Fibroblast of lung (primary cell): ENCODE measurements around the gene NR2E1. TPM values are rescaled to one million over a fixed set of nuclear protein-coding genes. Genes with fewer than 3 reads are reported as not detected.

Experiments
- DNase-seq, 2 donors: peaks; one replicate each; pipeline versions ENCODE4 v3.0.0 to v3.0.0-alpha.2; 2010; ENCODE audit warnings: low read depth in 2 of 2
- H2AFZ ChIP-seq: 2 replicates; pipeline ENCODE4 v1.5.1; 2012; ENCODE audit warnings: low read length, control low read depth, inconsistent platforms
- H3K27ac ChIP-seq: 2 replicates; pipeline ENCODE4 v1.5.1; 2011; ENCODE audit warnings: low read length, control low read depth; ENCODE audit not compliant: insufficient read depth
- H3K27me3 ChIP-seq: 2 replicates; pipeline ENCODE4 v1.5.1; 2011; ENCODE audit warnings: mild to moderate bottlenecking, low read length; ENCODE audit not compliant: control insufficient read depth, insufficient read depth
- H3K36me3 ChIP-seq: 2 replicates; pipeline ENCODE4 v1.5.1; 2011; ENCODE audit warnings: low read length; ENCODE audit not compliant: control insufficient read depth, insufficient read depth
- H3K4me1 ChIP-seq: 2 replicates; pipeline ENCODE4 v1.5.1; 2011; ENCODE audit warnings: low read length; ENCODE audit not compliant: control insufficient read depth, insufficient read depth; ENCODE audit errors: extremely low read depth
- H3K4me2 ChIP-seq: 2 replicates; pipeline ENCODE4 v1.5.1; 2011; ENCODE audit warnings: low read length, control low read depth; ENCODE audit not compliant: insufficient read depth; ENCODE audit errors: extremely low read depth
- H3K4me3 ChIP-seq, 4 experiments: fragments of 200-600 bp in 1 of 4; sonication (generic) in 1 of 4; replicated peaks in 1 of 4; 2 replicates each; pipeline ENCODE4 v1.5.1; 2011 to 2016; ENCODE audit warnings: low read length in 4 of 4, low read depth in 3 of 4, mild to moderate bottlenecking in 3 of 4, control low read depth in 2 of 4, inconsistent platforms in 1 of 4, mixed read lengths in 1 of 4; ENCODE audit not compliant: insufficient read depth in 1 of 4; ENCODE audit errors: control extremely low read depth in 1 of 4
- H3K79me2 ChIP-seq: 2 replicates; pipeline ENCODE4 v1.5.1; 2012; ENCODE audit warnings: mild to moderate bottlenecking, low read length, inconsistent platforms; ENCODE audit not compliant: control insufficient read depth, insufficient read depth
- H3K9ac ChIP-seq: 2 replicates; pipeline ENCODE4 v1.5.1; 2011; ENCODE audit warnings: mild to moderate bottlenecking, low read length, control low read depth; ENCODE audit not compliant: insufficient read depth
- H3K9me3 ChIP-seq: 2 replicates; pipeline ENCODE4 v1.5.1; 2012; ENCODE audit warnings: low read depth, low read length; ENCODE audit not compliant: control insufficient read depth, insufficient read depth
- H4K20me1 ChIP-seq: 2 replicates; pipeline ENCODE4 v1.5.1; 2011; ENCODE audit warnings: low read length; ENCODE audit not compliant: control insufficient read depth, insufficient read depth; ENCODE audit errors: extremely low read depth
- EZH2 ChIP-seq: IDR thresholded peaks from 2 replicates; pipeline ENCODE4 v1.5.1; 2012; ENCODE audit warnings: low read length, control low read depth, mild to moderate bottlenecking; ENCODE audit errors: missing control alignments
- polyA plus RNA-seq, 2 donors: library from polyadenylated mRNA; depleted of rRNA in 1 of 2; stranded (reverse) in 1 of 2; unstranded in 1 of 2; fragments of >200 nt; gene quantifications; 2 replicates each; pipeline ENCODE4 v1.2.1, GENCODE V29; 2011 to 2012; ENCODE audit warnings: missing spikeins in 1 of 2
- total RNA-seq: library from RNA; depleted of rRNA; stranded (reverse); fragments of >200 nt; gene quantifications from 2 replicates; pipeline ENCODE4 v1.2.1, GENCODE V29; 2014
- TF ChIP-seq, protein P1 (sequence below), 2 donors: IDR thresholded peaks in 1 of 2; conservative IDR thresholded peaks in 1 of 2; 1 replicate in 1 of 2; 2 replicates in 1 of 2; pipeline ENCODE4 v1.5.1; 2011 to 2012; ENCODE audit warnings: low read length in 2 of 2, control low read depth in 1 of 2, inconsistent platforms in 1 of 2, low read depth in 1 of 2, mild to moderate bottlenecking in 1 of 2

Gene NR2E1
- total and polyA plus RNA-seq, 2 donors (not counting 1 experiment from before 2014, with no cell fraction given) = not detected

DNA sequence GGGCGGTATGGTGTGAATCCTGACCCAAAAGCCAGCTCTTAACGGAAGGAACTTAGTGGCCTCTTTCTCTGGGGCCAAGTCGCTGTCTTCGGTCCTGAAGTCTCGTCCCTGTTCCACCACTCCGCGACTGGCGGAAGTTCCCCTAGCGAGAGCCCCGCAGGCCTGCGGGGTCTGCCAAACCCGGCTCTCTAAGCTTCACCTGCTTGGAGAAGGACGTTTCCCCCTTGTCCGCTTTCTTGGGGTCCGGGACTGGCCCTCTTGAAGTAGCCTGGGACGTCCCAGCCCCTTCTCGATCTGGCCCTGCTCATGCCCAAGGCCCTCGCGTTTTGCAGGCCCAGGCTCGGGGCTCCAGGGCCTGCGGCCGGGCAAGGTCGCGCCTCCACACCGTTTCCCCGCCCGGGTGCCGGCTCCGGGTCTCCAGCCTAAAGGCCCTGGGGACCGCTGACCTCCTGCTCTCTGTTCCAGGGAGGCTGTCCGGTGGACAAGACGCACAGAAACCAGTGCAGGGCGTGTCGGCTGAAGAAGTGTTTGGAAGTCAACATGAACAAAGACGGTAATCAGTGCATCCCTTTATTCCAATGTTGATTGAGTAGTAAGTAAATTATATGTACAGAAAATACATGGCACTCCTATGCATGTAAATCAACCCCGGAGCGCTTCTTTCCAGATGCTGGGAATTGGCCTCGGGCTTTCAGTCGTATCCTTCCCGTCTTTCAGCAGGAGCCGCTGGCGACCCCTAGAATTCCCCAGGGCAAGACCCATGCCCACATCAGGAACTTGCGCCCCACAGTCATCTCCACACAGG is 8.8 kb downstream of the NR2E1 start:
- no peaks in the 10 kb centered on the region for H4K20me1 ChIP-seq
- H3K79me2 ChIP-seq = no peaks in the 10 kb centered on the region
- no peak overlapping the region for H3K4me3 ChIP-seq
- H2AFZ ChIP-seq = no peak overlapping the region
- no peak overlapping the region for H3K4me2 ChIP-seq
- H3K36me3 ChIP-seq = no peaks in the 10 kb centered on the region
- no peak overlapping the region for H3K27ac ChIP-seq
- DNase-seq = peak; percentile 23 to 49
- no peaks in the 10 kb centered on the region for H3K9me3 ChIP-seq
- TF ChIP-seq EZH2 = no peak
- TF ChIP-seq, protein P1, sequence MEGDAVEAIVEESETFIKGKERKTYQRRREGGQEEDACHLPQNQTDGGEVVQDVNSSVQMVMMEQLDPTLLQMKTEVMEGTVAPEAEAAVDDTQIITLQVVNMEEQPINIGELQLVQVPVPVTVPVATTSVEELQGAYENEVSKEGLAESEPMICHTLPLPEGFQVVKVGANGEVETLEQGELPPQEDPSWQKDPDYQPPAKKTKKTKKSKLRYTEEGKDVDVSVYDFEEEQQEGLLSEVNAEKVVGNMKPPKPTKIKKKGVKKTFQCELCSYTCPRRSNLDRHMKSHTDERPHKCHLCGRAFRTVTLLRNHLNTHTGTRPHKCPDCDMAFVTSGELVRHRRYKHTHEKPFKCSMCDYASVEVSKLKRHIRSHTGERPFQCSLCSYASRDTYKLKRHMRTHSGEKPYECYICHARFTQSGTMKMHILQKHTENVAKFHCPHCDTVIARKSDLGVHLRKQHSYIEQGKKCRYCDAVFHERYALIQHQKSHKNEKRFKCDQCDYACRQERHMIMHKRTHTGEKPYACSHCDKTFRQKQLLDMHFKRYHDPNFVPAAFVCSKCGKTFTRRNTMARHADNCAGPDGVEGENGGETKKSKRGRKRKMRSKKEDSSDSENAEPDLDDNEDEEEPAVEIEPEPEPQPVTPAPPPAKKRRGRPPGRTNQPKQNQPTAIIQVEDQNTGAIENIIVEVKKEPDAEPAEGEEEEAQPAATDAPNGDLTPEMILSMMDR (conservative IDR thresholded peaks at IDR 0.05 in 1 of 2, IDR thresholded peaks at IDR 0.05 in 1 of 2; ENCODE audit: low read depth in 1 of 2, low read length in 2 of 2) = no peak
- H3K4me1 ChIP-seq = no peaks in the 10 kb centered on the region
- H3K9ac ChIP-seq = no peak overlapping the region
- H3K27me3 ChIP-seq = peaks cover 78% of the 10 kb centered on the region

DNA sequence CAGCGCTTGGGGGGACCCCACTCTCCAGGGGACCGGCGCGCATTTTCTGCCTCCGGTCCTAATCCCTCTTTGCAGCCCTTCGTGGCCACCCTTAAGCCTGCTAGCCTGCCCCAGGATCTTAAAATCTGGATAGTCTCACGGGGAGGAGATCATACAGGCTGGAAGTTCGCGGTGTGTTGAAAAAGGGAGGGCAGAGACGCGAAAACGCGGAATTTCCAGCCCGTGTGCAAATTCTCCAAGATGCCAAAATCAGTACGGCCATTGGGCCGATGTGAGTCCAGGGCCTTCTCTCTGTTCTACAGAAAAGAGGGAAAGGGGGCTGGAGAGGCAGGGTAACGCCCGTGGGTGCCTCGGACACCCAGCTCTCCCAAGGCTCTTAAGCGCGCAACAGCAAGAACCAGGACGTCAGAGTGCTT is 9.4 kb downstream of the NR2E1 start:
- Histone ChIP-seq H3K9ac (no peak overlapping the region), H2AFZ (no peak overlapping the region), H3K4me2 (no peak overlapping the region), H3K4me3 (no peak overlapping the region), H3K36me3 (no peaks in the 10 kb centered on the region), H3K9me3 (no peaks in the 10 kb centered on the region), H3K27ac (no peak overlapping the region), H4K20me1 (no peaks in the 10 kb centered on the region), H3K79me2 (no peaks in the 10 kb centered on the region), H3K27me3 (peaks cover 76% of the 10 kb centered on the region), H3K4me1 (no peaks in the 10 kb centered on the region)
- peak; percentile 15 for TF ChIP-seq EZH2
- TF ChIP-seq, protein P1 (conservative IDR thresholded peaks at IDR 0.05 in 1 of 2, IDR thresholded peaks at IDR 0.05 in 1 of 2; ENCODE audit: low read depth in 1 of 2, low read length in 2 of 2) = no peak
- no peak for DNase-seq

DNA sequence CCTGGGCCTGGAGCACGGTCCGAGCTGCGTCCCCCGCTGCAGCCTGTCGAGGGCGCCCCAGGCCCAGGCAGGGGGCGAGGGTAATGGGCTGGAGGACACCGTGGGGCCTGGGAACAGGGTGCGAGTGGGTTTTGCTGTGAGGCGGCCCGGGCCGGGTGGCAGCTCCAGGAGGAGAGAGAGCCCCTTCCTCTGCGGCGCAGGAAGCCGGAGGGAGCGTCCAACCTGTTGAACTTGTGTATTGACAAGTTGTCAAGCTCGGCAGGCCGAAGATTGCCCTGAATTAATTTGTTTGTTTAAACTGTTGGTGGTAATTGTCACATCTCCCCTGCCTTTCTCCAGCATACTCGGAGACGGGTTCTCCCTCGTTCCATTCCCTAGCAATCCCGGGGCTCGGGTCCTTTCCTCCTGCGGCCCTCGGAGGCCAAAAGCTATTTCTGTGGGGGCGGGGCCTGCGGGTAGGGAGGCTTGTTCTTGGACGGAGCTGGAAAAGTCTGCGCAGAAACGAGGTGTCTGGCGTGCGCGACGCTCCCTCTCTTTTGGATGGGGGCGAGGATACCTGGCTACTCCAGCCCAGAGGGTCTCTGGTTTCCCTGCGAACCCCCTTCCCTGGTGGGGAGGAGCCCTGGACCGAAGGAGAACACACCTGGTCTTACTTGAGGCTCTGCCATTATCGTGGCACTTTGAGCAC is 9.9 kb downstream of the NR2E1 start:
- DNase-seq = no peak
- Histone ChIP-seq H3K36me3 (no peaks in the 10 kb centered on the region), H3K27ac (no peak overlapping the region), H3K9me3 (no peaks in the 10 kb centered on the region), H2AFZ (no peak overlapping the region), H3K9ac (no peak overlapping the region), H3K4me2 (no peak overlapping the region), H4K20me1 (no peaks in the 10 kb centered on the region), H3K79me2 (no peaks in the 10 kb centered on the region), H3K4me3 (no peak overlapping the region), H3K4me1 (no peaks in the 10 kb centered on the region), H3K27me3 (peaks cover 71% of the 10 kb centered on the region)
- TF ChIP-seq, protein P1 (conservative IDR thresholded peaks at IDR 0.05 in 1 of 2, IDR thresholded peaks at IDR 0.05 in 1 of 2; ENCODE audit: low read depth in 1 of 2, low read length in 2 of 2) = no peak
- TF ChIP-seq EZH2 = peak; percentile 37
